Astrocyte of the cerebellum (primary cell): ENCODE results near the gene WIPF3.

Source experiments
- DNase-seq: peaks from one replicate; pipeline ENCODE4 v3.0.0-alpha.2; 2011; ENCODE audit warnings: low read depth
- H3K4me3 ChIP-seq: 2 replicates; pipeline ENCODE4 v1.5.1; 2011; ENCODE audit warnings: mild to moderate bottlenecking, low read depth, low read length, moderate library complexity
- CTCF ChIP-seq: IDR thresholded peaks from 2 replicates; pipeline ENCODE4 v1.5.1; 2012; ENCODE audit warnings: low read length, low read depth, moderate library complexity, mild to moderate bottlenecking; ENCODE audit errors: missing control alignments
- in situ Hi-C: cut with HindIII; loops from 2 replicates; pipeline ENCODE4 v1.10.0; 2017; ENCODE audit warnings: low sequenced_read_pairs

WIPF3 gene

GRCh38 chr7:29871787-29872398, 65.6 kb downstream of the WIPF3 start:
- H3K4me3 ChIP-seq, result no peak overlapping the region
- in situ Hi-C loops, result no loop called here
- peak; percentile 34 for DNase-seq
- no peak for TF ChIP-seq CTCF

- DNase-seq, result no peak
- H3K4me3 ChIP-seq, result no peak overlapping the region
- TF ChIP-seq CTCF, result no peak
- in situ Hi-C loops, result no loop called here
Observed at GRCh38 chr7:29873644-29874294, 67.5 kb downstream of the WIPF3 start.

DNA sequence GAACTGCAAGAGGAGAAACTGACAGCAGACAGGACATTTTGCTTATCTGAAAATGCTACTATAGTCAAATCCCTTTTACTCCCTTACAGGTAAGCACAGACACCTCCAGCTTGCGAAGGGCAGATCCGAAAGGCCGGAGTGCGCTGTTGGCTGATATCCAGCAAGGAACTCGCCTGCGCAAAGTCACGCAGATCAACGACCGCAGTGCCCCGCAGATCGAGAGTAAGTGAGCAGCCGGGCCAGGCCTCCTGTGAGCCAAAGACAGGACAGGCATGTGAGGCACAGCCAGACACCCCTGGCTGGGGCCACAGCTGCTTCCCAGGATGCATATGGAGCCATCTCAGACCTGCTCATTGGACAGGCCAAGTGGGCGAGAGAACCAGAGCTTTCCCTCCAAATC, 69.4 kb downstream of the WIPF3 start:
- no peak overlapping the region for H3K4me3 ChIP-seq
- DNase-seq, result no peak
- in situ Hi-C loops, result no loop called here
- TF ChIP-seq CTCF, result no peak

DNA sequence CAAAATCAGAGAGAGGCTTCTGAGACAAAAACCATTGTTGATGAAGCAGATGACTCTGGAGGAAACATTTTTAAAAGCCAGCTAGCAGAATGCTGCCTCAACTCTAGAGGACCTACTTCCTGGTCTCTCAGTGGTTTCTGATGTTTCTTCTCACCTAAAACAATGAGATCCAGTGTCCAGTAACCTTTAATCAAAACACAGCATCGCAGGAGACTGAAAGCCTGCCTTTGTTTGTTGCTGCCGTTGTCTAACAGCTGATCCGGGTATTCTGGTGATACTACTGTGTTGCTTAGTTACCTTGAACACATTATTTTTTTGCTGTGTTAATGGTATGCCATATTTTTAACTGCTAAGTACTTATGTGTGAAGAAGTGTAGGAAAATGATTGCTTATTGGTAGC, 70.9 kb downstream of the WIPF3 start:
- H3K4me3 ChIP-seq, result no peak overlapping the region
- in situ Hi-C loops, result no loop called here
- no peak for TF ChIP-seq CTCF
- no peak for DNase-seq

DNA sequence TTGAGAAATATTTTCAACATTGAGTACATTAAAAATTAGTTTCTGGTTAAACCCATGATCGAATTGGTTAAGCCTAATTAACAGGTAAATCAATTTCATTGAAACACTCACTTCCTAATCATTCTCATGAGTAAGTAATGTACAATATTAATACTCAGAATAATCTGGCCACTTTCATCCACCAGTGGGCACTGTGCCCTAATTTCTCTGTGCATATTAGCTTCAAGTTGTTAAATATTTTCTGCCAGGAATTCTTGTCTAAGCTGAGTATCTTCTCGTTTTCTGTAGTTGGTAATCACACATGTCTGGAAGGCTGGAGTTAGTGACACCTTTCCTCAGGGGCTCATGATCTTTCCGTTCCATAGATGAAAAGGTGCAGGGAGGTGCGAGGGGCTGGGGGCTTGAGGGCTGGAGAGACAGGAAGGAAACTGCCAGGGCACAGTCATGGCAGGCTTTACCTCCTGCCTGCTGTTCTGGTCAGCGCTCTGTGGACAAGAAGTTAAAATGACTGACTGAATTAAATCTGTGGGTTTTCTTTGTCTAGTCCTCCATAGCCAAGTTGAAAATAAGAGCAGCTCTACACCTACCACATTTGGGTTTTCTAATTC, 71.9 kb downstream of the WIPF3 start:
- H3K4me3 ChIP-seq, result no peak overlapping the region
- DNase-seq, result peak; percentile 41
- peak; percentile 60 for TF ChIP-seq CTCF
- in situ Hi-C loops, result no loop called here

DNA sequence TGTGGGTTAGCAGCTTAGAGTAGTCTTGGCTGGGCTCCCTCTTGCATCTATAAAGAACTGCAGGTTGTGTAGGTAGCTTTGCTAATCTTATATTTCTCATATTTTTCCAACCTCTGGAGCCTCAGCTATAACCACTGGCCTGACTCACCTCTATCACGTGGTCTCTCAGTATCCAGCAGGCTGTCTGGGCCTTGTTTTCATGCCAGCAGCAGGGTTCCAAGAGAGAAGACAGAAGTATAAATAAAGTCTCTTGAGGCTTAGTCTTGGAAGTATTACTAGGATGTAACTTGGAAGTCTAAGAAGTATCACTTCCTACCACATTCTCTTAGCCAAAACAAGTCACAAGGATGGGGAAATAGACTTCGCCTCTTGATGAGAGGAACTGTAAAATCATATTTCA, 73.3 kb downstream of the WIPF3 start:
- peak; percentile 36 for DNase-seq
- TF ChIP-seq CTCF, result no peak
- no peak overlapping the region for H3K4me3 ChIP-seq
- in situ Hi-C loops, result no loop called here
